Left colon (tissue), 2 donors: ENCODE measurements around the gene RMI2. TPM values are rescaled to one million over a fixed set of nuclear protein-coding genes. Genes with fewer than 3 reads are reported as not detected.

ENCODE experiments used
- ATAC-seq: fragments of 200-7000 bp; cut with Tn5 transposase; one replicate; pipeline ENCODE4 v1.9.1; 2020; ENCODE audit warnings: mild to moderate bottlenecking, moderate library complexity
- DNase-seq, 2 donors: peaks; one replicate each; pipeline ENCODE4 v3.0.0-alpha.2; 2020
- intact Hi-C, 2 donors: fragments of 100-400 bp; cut with DNase I in 1 of 2; cut with micrococcal nuclease in 1 of 2; formaldehyde crosslinking; loops; one replicate each; pipeline versions ENCODE4 v1.11.2 to v1.14.0; 2022; cut with DNase I, micrococcal nuclease
- total RNA-seq, 2 donors: library from RNA; stranded (reverse); fragmentation: NEBNext Ultra II Directional; extraction: Animal tissue kit (Norgen Biotek cat#: 25700); gene quantifications; one replicate each; pipeline ENCODE4 v1.2.1, GENCODE V29; 2021
- donor health status: DM: no; HTN: no; CAD: no.
- donor health status: DM: yes; HTN: yes; CAD: no.

RMI2 gene
- total RNA-seq, 2 donors from 2014 or later, result 5.5 to 8.3 TPM

- intact Hi-C loops, result no loop called here
- no peak for DNase-seq
Observed at GRCh38 chr16:11348737-11349598, 3.7 kb downstream of the RMI2 start.

GRCh38 chr16:11349599-11350276, 4.5 kb downstream of the RMI2 start:
- ATAC-seq, result peak; percentile 46
- intact Hi-C loops, result loop anchor here (5.0 to 10.0 kb wide), 2 partner anchors 92 to 385 kb away; partner anchors contain the start of gene SOCS1 (in 1 of the 2)
- DNase-seq, result peak; percentile 55 to 64

More at GRCh38 chr16:11348737-11349598, 3.7 kb downstream of the RMI2 start:
- ATAC-seq, result no peak

GRCh38 chr16:11350519-11350918, 5.3 kb downstream of the RMI2 start:
- ATAC-seq, result no peak
- DNase-seq, result no peak
- intact Hi-C loops, result loop anchor here (5.0 to 10.0 kb wide), 2 partner anchors 93 to 386 kb away; partner anchors contain the start of gene SOCS1 (in 1 of the 2)

GRCh38 chr16:11350921-11351335, 5.7 kb downstream of the RMI2 start:
- ATAC-seq, result no peak
- intact Hi-C loops, result loop anchor here (5.0 to 10.0 kb wide), 2 partner anchors 94 to 386 kb away; partner anchors contain the start of gene SOCS1 (in 1 of the 2)
- DNase-seq, result no peak

GRCh38 chr16:11353158-11353557, 7.9 kb downstream of the RMI2 start:
- no peak for DNase-seq
- ATAC-seq, result no peak
- intact Hi-C loops, result loop anchor here (5.0 to 10.0 kb wide), 2 partner anchors 96 to 388 kb away; partner anchors contain the start of gene SOCS1 (in 1 of the 2)

GRCh38 chr16:11354407-11354732, 9.1 kb downstream of the RMI2 start:
- no peak for DNase-seq
- no peak for ATAC-seq
- intact Hi-C loops, result loop anchor here (5.0 to 10.0 kb wide), 2 partner anchors 97 to 390 kb away; partner anchors contain the start of gene SOCS1 (in 1 of the 2)

- DNase-seq (no peak), ATAC-seq (no peak)
- intact Hi-C loops, result loop anchor here (5.0 to 10.0 kb wide), 2 partner anchors 98 to 390 kb away; partner anchors contain the start of gene SOCS1 (in 1 of the 2)
Observed at GRCh38 chr16:11354733-11355574, 9.7 kb downstream of the RMI2 start.

GRCh38 chr16:11355862-11356261, 10.6 kb downstream of the RMI2 start:
- intact Hi-C loops, result loop anchor here (2.0 to 10.0 kb wide), 2 partner anchors 383 to 391 kb away; no protein-coding TSS in a partner anchor
- no peak for DNase-seq
- no peak for ATAC-seq

GRCh38 chr16:11356573-11357331, 11.5 kb downstream of the RMI2 start:
- ATAC-seq (peak; percentile 92), DNase-seq (peak; percentile 61 to 85)
- intact Hi-C loops, result loop anchor here (2.0 to 10.0 kb wide), 2 partner anchors 384 to 392 kb away; no protein-coding TSS in a partner anchor

- intact Hi-C loops, result loop anchor here in 1 of 2 donors (10.0 kb wide), 1 partner anchor 394 kb away; no protein-coding TSS in a partner anchor
- no peak for DNase-seq
- ATAC-seq, result no peak
Observed at GRCh38 chr16:11358531-11358930, 13.3 kb downstream of the RMI2 start.

GRCh38 chr16:11359370-11359769, 14.1 kb downstream of the RMI2 start:
- ATAC-seq (no peak), DNase-seq (no peak)
- intact Hi-C loops, result loop anchor here in 1 of 2 donors (10.0 kb wide), 1 partner anchor 395 kb away; no protein-coding TSS in a partner anchor

- DNase-seq (no peak), ATAC-seq (no peak)
- intact Hi-C loops, result no loop called here
Observed at GRCh38 chr16:11360641-11361373, 15.5 kb downstream of the RMI2 start.

- peak in 1 of 2 donors; percentile 33 for DNase-seq
- intact Hi-C loops, result no loop called here
- no peak for ATAC-seq
Observed at GRCh38 chr16:11361701-11362451, 16.6 kb downstream of the RMI2 start.

- intact Hi-C loops, result no loop called here
- DNase-seq (no peak), ATAC-seq (no peak)
Observed at GRCh38 chr16:11363927-11364258, 18.6 kb downstream of the RMI2 start.

GRCh38 chr16:11367483-11367906, 22.2 kb downstream of the RMI2 start:
- DNase-seq (no peak), ATAC-seq (peak; percentile 91)
- intact Hi-C loops, result no loop called here
